H1 (cell line): ENCODE data around the gene TCIRG1. TPM values are rescaled to one million over a fixed set of nuclear protein-coding genes. Genes with fewer than 3 reads are reported as not detected.

ENCODE experiments used
- JUN ChIP-seq: IDR thresholded peaks from 2 replicates; pipeline ENCODE4 v1.6.1; 2011; ENCODE audit warnings: low read depth, mild to moderate bottlenecking, improper control_type of control experiment, low read length
- polyA plus RNA-seq, 7 experiments: library from polyadenylated mRNA; depleted of rRNA in 3 of 7; stranded (reverse) in 5 of 7; unstranded in 2 of 7; fragments of >200 nt in 5 of 7; fragments of 200-250 nt in 2 of 7; gene quantifications; 1 replicate in 5 of 7; 2 replicates in 1 of 7; 4 replicates in 1 of 7; pipeline versions ENCODE4 v1.2.1 to v1.2.3, GENCODE V29; 2011 to 2013; ENCODE audit warnings: missing spikeins in 2 of 7, mixed read lengths in 2 of 7
- total RNA-seq: library from RNA; stranded (reverse); fragmentation: NEBNext Ultra II Directional; extraction: Animal tissue kit (Norgen Biotek cat#: 25700); gene quantifications from 2 replicates; pipeline ENCODE4 v1.2.1, GENCODE V29; 2021

Gene TCIRG1
- total and polyA plus RNA-seq, 2 of the 8 experiments (the other 6 are each of a cell fraction or from before 2014, with no cell fraction given), result 25.3 to 39.6 TPM

DNA sequence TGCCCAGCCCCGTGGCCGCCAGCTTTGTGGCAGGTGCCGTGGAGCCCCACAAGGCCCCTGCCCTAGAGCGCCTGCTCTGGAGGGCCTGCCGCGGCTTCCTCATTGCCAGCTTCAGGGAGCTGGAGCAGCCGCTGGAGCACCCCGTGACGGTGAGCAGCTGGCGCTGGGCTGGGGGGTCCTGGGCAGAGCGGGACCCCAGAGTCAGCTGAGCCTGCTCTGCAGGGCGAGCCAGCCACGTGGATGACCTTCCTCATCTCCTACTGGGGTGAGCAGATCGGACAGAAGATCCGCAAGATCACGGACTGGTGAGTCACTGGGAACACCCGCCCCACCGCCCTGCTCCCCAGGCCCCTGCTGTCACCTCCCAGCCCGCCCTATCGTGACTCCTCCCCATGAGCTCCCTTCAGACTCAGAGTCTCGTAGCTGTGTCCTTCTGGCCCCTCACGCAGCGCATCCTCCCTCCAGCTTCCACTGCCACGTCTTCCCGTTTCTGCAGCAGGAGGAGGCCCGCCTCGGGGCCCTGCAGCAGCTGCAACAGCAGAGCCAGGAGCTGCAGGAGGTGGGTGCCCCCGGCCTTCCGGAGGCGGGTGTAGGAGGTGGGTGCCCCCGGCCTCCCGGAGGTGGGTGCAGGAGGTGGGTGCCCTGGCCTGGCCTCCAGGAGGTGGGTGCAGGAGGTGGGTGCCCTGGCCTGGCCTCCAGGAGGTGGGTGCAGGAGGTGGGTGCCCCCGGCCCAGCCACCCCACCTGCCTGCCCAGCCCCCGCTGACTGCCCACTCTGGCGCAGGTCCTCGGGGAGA, 4.7 kb downstream of the TCIRG1 start (continued):
- TF ChIP-seq JUN, result no peak
